Heart left ventricle (tissue), 13 donors: ENCODE results near the gene MACROD1.
"Not testable (repeated sequence)": the region's sequence is repeated elsewhere in the genome, so short reads cannot be mapped to it uniquely, and the experiment has no call there.

Source experiments
- CTCF ChIP-seq, 12 donors: fragments of 200-600 bp; sonication (generic) in 4 of 12; IDR thresholded peaks; one replicate each; pipeline versions ENCODE4 v1.5.0 to v1.8.0; 2018 to 2022; ENCODE audit warnings: antibody characterized with exemption in 12 of 12, mild to moderate bottlenecking in 5 of 12
- POLR2A ChIP-seq, 2 donors: fragments of 450-650 bp; IDR thresholded peaks; one replicate each; pipeline ENCODE4 v1.6.1; 2017; ENCODE audit warnings: antibody characterized with exemption in 2 of 2, mild to moderate bottlenecking in 2 of 2, moderate library complexity in 2 of 2
- donor health status: ischemic (EF 13 %, LVEDD 7.1; RV severe dilation, severe dysfunction).
- donor health status: DM: no; HTN: yes; CAD: no.
- donor health status: DM: no; HTN: no; CAD: no.
- donor health status: ischemic (EF 25% LVEDD 6.9; RV normal size, moderate dysfunction).
- donor health status: ischemic (EF 25% LVEDD 5.7; RV mildly dilated, moderate dysfunction).
- donor health status: ischemic (EF 35%, LVEDD 5.7; RV mildly dilated, moderate dysfunction).
- donor health status: nonischemic (EF 11% LVEDD 7.7; RV severe dilation, severe dysfunction).
- donor health status: DM: yes; HTN: yes; CAD: no.
- donor health status: PGD.
- donor health status: ischemic (EF 29% LVEDD 5.4; RV normal size, mild dysfunction).
- donor health status: nonischemic (EF 23%, LVEDD 6.1; RV moderate dilation, normal function).

GRCh38 chr11:64162769-64163168, 3.1 kb downstream of the MACROD1 start:
- TF ChIP-seq CTCF, POLR2A (IDR thresholded peaks at IDR 0.05): not testable (repeated sequence)
